ENCODE measurements around the gene SYT12. TPM values are rescaled to one million over a fixed set of nuclear protein-coding genes. Genes with fewer than 3 reads are reported as not detected.

The SYT12 gene
- total and polyA plus RNA-seq, 2 of the 13 experiments (the other 11 are each of a cell fraction or from before 2014, with no cell fraction given): 0.01 to 0.02 TPM

- 0 out of 2 replicates have a peak, but pooled peaks have one; percentile 65 for TF ChIP-seq ZNF609 (CRISPR knock-in tag; IDR thresholded peaks at IDR 0.05; ENCODE audit: borderline replicate concordance)
- TF ChIP-seq LRRFIP1 (CRISPR knock-in tag; conservative IDR thresholded peaks at IDR 0.05): no peak
- TF ChIP-seq ZNF614 (CRISPR knock-in tag; IDR thresholded peaks at IDR 0.05; ENCODE audit: borderline replicate concordance): peak; percentile 70; the same call in 1 of the 2 replicates
- TF ChIP-seq ZNF280D (CRISPR knock-in tag; IDR thresholded peaks at IDR 0.05): no peak
- no peak for TF ChIP-seq SNRNP70 (IDR thresholded peaks at IDR 0.05; ENCODE audit: low read depth, low read length)
- no peak for TF ChIP-seq SKI (IDR thresholded peaks at IDR 0.05; ENCODE audit: partially characterized antibody)
- TF ChIP-seq ZNF674 (CRISPR knock-in tag; IDR thresholded peaks at IDR 0.05; ENCODE audit: low read depth): no peak
- no peak for TF ChIP-seq ARNT2 (CRISPR knock-in tag; IDR thresholded peaks at IDR 0.05; ENCODE audit: low read depth)
- TF ChIP-seq PRDM4 (CRISPR knock-in tag; IDR thresholded peaks at IDR 0.05; ENCODE audit: borderline replicate concordance): no peak
- no peak for TF ChIP-seq ZGPAT (CRISPR knock-in tag; IDR thresholded peaks at IDR 0.05)
- peak; percentile 41; the same call in 1 of the 2 replicates for TF ChIP-seq NCOA2 (CRISPR knock-in tag; IDR thresholded peaks at IDR 0.05)
- peak; percentile 98 for TF ChIP-seq ESRRA (CRISPR knock-in tag; IDR thresholded peaks at IDR 0.05; ENCODE audit: low read depth)
- no peak for TF ChIP-seq TFDP1 (CRISPR knock-in tag; IDR thresholded peaks at IDR 0.05; ENCODE audit: borderline replicate concordance)
Observed at GRCh38 chr11:67041602-67042001, 18.7 kb downstream of the SYT12 start (continued).

Measured in HepG2 (cell line).